ENCODE measurements around the gene FZD2.
A peak's percentile ranks its signal among the peaks of the same experiment; 100 is the strongest.

Gene FZD2

DNA sequence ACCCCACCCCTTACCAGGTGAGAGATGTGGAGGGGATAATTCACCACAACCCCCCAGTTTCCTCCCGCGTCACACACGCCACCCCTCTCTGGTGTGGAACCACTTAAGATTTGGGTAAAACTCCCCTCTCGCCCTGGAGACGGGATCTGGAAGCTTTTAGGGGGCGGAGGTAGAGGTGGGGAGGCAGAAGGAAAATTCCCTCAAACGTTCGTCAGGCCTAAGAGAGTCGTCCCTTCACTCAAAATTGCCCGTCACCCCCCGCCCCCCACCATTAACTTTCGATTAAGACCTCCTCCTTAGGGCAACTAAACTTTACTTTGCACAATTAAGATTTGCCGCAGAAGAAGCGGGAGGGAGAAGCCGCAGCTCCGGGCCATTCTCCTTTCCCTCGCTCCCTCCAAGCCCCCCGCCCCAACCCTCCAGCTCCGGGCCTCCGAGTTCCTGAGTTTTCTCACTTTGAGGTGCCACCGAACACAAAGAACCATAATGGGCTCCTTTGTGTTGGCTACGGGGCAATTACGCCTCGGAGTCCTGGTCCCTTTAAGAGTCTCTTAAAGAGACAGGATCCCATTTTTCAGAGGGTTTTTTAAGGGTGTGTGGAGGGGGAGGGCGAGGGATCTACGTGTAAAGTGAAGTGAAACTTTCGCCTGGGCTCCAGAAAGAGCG lies 985 bp upstream of the FZD2 start:
- Histone ChIP-seq H3K36me3 (ENCODE audit: low read depth) (no peaks in the 10 kb centered on the region), H3K27ac (ENCODE audit: poor library complexity, severe bottlenecking) (peak overlapping the region; percentile 80), H3K4me3 (ENCODE audit: severe bottlenecking) (peak overlapping the region; percentile 63), H3K27me3 (ENCODE audit: insufficient read depth, poor library complexity, severe bottlenecking) (no peaks in the 10 kb centered on the region), H3K4me1 (ENCODE audit: insufficient read depth, poor library complexity, severe bottlenecking) (peaks cover 10% of the 10 kb centered on the region), H3K9me3 (ENCODE audit: severe bottlenecking) (no peaks in the 10 kb centered on the region)
- TF ChIP-seq, protein P1, sequence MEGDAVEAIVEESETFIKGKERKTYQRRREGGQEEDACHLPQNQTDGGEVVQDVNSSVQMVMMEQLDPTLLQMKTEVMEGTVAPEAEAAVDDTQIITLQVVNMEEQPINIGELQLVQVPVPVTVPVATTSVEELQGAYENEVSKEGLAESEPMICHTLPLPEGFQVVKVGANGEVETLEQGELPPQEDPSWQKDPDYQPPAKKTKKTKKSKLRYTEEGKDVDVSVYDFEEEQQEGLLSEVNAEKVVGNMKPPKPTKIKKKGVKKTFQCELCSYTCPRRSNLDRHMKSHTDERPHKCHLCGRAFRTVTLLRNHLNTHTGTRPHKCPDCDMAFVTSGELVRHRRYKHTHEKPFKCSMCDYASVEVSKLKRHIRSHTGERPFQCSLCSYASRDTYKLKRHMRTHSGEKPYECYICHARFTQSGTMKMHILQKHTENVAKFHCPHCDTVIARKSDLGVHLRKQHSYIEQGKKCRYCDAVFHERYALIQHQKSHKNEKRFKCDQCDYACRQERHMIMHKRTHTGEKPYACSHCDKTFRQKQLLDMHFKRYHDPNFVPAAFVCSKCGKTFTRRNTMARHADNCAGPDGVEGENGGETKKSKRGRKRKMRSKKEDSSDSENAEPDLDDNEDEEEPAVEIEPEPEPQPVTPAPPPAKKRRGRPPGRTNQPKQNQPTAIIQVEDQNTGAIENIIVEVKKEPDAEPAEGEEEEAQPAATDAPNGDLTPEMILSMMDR (IDR thresholded peaks at IDR 0.05; ENCODE audit: poor library complexity, severe bottlenecking): no peak
- ATAC-seq (ENCODE audit: low read depth) (peak; percentile 31; the same call in 2 of the 3 replicates), DNase-seq (ENCODE audit: low spot score) (no peak)

- TF ChIP-seq, protein P1 (IDR thresholded peaks at IDR 0.05; ENCODE audit: poor library complexity, severe bottlenecking): no peak
- H3K27me3 ChIP-seq (ENCODE audit: insufficient read depth, poor library complexity, severe bottlenecking): no peaks in the 10 kb centered on the region
- no peaks in the 10 kb centered on the region for H3K36me3 ChIP-seq (ENCODE audit: low read depth)
- peak overlapping the region; percentile 63 for H3K4me3 ChIP-seq (ENCODE audit: severe bottlenecking)
- ATAC-seq (ENCODE audit: low read depth) (peak; percentile 45), DNase-seq (ENCODE audit: low spot score) (peak; percentile 71)
- peaks cover 3% of the 10 kb centered on the region for H3K4me1 ChIP-seq (ENCODE audit: insufficient read depth, poor library complexity, severe bottlenecking)
- H3K9me3 ChIP-seq (ENCODE audit: severe bottlenecking): no peaks in the 10 kb centered on the region
- H3K27ac ChIP-seq (ENCODE audit: poor library complexity, severe bottlenecking): peak overlapping the region; percentile 80
Observed at GRCh38 chr17:44557651-44558285, 484 bp downstream of the FZD2 start.

- peak overlapping the region; percentile 63 for H3K4me3 ChIP-seq (ENCODE audit: severe bottlenecking)
- H3K9me3 ChIP-seq (ENCODE audit: severe bottlenecking): no peaks in the 10 kb centered on the region
- H3K27me3 ChIP-seq (ENCODE audit: insufficient read depth, poor library complexity, severe bottlenecking): no peaks in the 10 kb centered on the region
- peak overlapping the region; percentile 80 for H3K27ac ChIP-seq (ENCODE audit: poor library complexity, severe bottlenecking)
- TF ChIP-seq, protein P1 (IDR thresholded peaks at IDR 0.05; ENCODE audit: poor library complexity, severe bottlenecking): no peak
- DNase-seq (ENCODE audit: low spot score): no peak
- peaks cover 3% of the 10 kb centered on the region for H3K4me1 ChIP-seq (ENCODE audit: insufficient read depth, poor library complexity, severe bottlenecking)
- ATAC-seq (ENCODE audit: low read depth): no peak
- no peaks in the 10 kb centered on the region for H3K36me3 ChIP-seq (ENCODE audit: low read depth)
Observed at GRCh38 chr17:44558334-44558709, 1.0 kb downstream of the FZD2 start.

DNA sequence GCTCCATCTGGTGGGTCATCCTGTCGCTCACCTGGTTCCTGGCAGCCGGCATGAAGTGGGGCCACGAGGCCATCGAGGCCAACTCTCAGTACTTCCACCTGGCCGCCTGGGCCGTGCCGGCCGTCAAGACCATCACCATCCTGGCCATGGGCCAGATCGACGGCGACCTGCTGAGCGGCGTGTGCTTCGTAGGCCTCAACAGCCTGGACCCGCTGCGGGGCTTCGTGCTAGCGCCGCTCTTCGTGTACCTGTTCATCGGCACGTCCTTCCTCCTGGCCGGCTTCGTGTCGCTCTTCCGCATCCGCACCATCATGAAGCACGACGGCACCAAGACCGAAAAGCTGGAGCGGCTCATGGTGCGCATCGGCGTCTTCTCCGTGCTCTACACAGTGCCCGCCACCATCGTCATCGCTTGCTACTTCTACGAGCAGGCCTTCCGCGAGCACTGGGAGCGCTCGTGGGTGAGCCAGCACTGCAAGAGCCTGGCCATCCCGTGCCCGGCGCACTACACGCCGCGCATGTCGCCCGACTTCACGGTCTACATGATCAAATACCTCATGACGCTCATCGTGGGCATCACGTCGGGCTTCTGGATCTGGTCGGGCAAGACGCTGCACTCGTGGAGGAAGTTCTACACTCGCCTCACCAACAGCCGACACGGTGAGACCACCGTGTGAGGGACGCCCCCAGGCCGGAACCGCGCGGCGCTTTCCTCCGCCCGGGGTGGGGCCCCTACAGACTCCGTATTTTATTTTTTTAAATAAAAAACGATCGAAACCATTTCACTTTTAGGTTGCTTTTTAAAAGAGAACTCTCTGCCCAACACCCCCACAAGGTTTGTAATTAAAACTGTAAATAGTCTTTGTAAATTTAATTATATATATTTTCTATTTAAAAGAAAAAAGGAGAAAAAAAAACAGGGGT lies 1.7 kb downstream of the FZD2 start:
- H3K4me1 ChIP-seq (ENCODE audit: insufficient read depth, poor library complexity, severe bottlenecking): peaks cover 3% of the 10 kb centered on the region
- DNase-seq (ENCODE audit: low spot score) (no peak), ATAC-seq (ENCODE audit: low read depth) (no peak)
- no peaks in the 10 kb centered on the region for H3K27me3 ChIP-seq (ENCODE audit: insufficient read depth, poor library complexity, severe bottlenecking)
- no peak overlapping the region for H3K27ac ChIP-seq (ENCODE audit: poor library complexity, severe bottlenecking)
- no peaks in the 10 kb centered on the region for H3K9me3 ChIP-seq (ENCODE audit: severe bottlenecking)
- TF ChIP-seq, protein P1 (IDR thresholded peaks at IDR 0.05; ENCODE audit: poor library complexity, severe bottlenecking): no peak
- H3K36me3 ChIP-seq (ENCODE audit: low read depth): no peaks in the 10 kb centered on the region
- no peak overlapping the region for H3K4me3 ChIP-seq (ENCODE audit: severe bottlenecking)

All from RWPE2 (cell line).